Activated CD4-positive, alpha-beta T cell treated with anti-CD3 and anti-CD28 coated beads, Interleukin-2, amount 10 ng/mL, durations not matched to agents 24 days and 14 days (primary cell): ENCODE data around the gene TBC1D25. TPM values are rescaled to one million over a fixed set of nuclear protein-coding genes. Genes with fewer than 3 reads are reported as not detected.

ENCODE experiments used
- DNase-seq: peaks from one replicate; pipeline ENCODE4 v3.0.0; 2022
- H3K27ac Mint-ChIP-seq: one replicate; pipeline ENCODE4 v1.8.0; 2022; ENCODE audit warnings: mild to moderate bottlenecking, mixed read lengths
- H3K27me3 Mint-ChIP-seq: one replicate; pipeline ENCODE4 v1.8.0; 2022; ENCODE audit warnings: mixed read lengths
- H3K36me3 Mint-ChIP-seq: one replicate; pipeline ENCODE4 v1.8.0; 2022; ENCODE audit warnings: low read depth, mild to moderate bottlenecking, mixed read lengths
- H3K4me1 Mint-ChIP-seq: one replicate; pipeline ENCODE4 v1.8.0; 2021; ENCODE audit warnings: mixed read lengths
- H3K4me3 Mint-ChIP-seq: one replicate; pipeline ENCODE4 v1.8.0; 2022; ENCODE audit warnings: mild to moderate bottlenecking, moderate library complexity, mixed read lengths
- H3K9me3 Mint-ChIP-seq: one replicate; pipeline ENCODE4 v1.8.0; 2021; ENCODE audit warnings: mixed read lengths
- intact Hi-C: fragments of 100-400 bp; cut with micrococcal nuclease; formaldehyde crosslinking; loops from one replicate; pipeline ENCODE4 v1.15.1; 2023
- total RNA-seq: library from RNA; stranded (reverse); gene quantifications from 2 replicates; pipeline ENCODE4 v1.2.3, GENCODE V29; 2022

Gene TBC1D25
- total RNA-seq = 14.0 and 15.9 TPM in 2 replicates

DNA sequence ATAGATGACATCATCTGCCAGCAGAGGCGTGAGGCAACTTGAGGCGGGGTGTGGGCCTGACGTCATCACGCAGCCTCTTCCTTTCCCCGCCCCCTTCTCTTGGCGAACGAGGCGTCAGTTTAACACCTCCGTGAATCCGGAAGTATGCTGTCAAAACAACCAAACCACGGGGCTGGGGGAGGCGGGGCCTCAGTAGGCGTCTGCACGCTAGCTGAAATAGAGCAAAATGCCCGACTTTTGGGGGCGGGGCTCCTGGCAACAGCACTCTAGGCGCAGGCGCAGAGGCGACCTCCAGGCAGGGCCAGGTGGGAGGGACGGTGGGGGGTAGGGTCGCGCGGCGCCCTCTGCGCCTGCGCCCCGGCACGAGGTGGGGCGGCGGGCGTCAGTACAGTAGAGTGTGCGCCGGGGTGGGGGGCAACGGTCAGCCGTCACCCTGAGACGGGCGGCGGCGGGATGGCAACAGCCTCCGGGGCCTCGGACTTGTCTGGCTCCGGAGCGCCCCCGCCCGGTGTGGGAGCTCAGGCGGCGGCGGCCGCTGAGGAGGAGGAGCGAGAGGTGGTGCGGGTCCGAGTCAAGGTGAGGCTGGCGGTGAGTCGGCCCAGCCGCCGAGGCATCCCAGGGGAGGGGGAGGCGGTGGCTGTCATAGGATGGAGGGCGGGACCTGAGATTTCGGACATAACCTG lies at the start of gene TBC1D25:
Gene TBC1D25, plus strand, starts transcription at position 370 of the 683 bp plus-strand sequence. Its CDS starts 84 bp downstream, at position 454.
- Mint-ChIP-seq H3K27ac (peak within 1 kb of the TSS; percentile 96), H3K36me3 (peaks cover 15% of the 10 kb centered on the region), H3K4me1 (peaks cover 17% of the 10 kb centered on the region), H3K27me3 (no peaks in the 10 kb centered on the region), H3K4me3 (peak within 1 kb of the TSS; percentile 88), H3K9me3 (no peaks in the 10 kb centered on the region)
- peak; percentile 98 for DNase-seq
- intact Hi-C loops = loop anchor here (1.0 kb wide), 3 partner anchors 18 to 63 kb away; partner anchors contain the start of genes EBP, FTSJ1 and RBM3

GRCh38 chrX:48489892-48490291 lies 49.6 kb upstream of the TBC1D25 start:
- H3K36me3 Mint-ChIP-seq = peaks cover 6% of the 10 kb centered on the region
- intact Hi-C loops = loop anchor here (10.0 kb wide), 1 partner anchor 405 kb away; no protein-coding TSS in a partner anchor
- DNase-seq = no peak
- H3K27ac Mint-ChIP-seq = no peak overlapping the region
- no peaks in the 10 kb centered on the region for H3K9me3 Mint-ChIP-seq
- no peak overlapping the region for H3K4me3 Mint-ChIP-seq
- H3K27me3 Mint-ChIP-seq = no peaks in the 10 kb centered on the region
- no peaks in the 10 kb centered on the region for H3K4me1 Mint-ChIP-seq

DNA sequence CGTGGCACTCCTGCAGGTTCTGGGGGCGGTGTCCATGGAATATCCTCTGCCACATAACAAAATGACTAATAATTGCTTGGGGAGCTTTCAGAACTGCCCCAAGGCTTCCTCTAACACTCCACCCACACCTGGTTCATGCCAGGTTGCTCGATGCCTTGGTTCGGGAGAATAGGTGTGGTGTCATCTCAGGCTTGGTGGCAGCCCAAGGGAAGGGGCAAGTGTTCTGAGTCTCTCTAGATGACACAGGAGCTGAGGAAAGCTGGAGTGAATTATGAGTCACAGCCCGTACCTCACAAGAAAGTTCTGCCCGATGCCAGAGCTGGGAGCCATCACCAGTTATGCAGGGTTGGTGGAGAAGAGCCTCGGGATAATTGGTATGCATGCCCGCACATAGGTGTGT lies 48.9 kb upstream of the TBC1D25 start:
- Mint-ChIP-seq H3K4me3 (no peak overlapping the region), H3K4me1 (no peaks in the 10 kb centered on the region), H3K9me3 (no peaks in the 10 kb centered on the region), H3K27me3 (no peaks in the 10 kb centered on the region), H3K27ac (no peak overlapping the region), H3K36me3 (peaks cover 6% of the 10 kb centered on the region)
- intact Hi-C loops = loop anchor here (10.0 kb wide), 1 partner anchor 406 kb away; no protein-coding TSS in a partner anchor
- no peak for DNase-seq

- Mint-ChIP-seq H3K4me1 (no peaks in the 10 kb centered on the region), H3K27ac (no peak overlapping the region), H3K36me3 (peaks cover 4% of the 10 kb centered on the region), H3K27me3 (no peaks in the 10 kb centered on the region), H3K9me3 (no peaks in the 10 kb centered on the region), H3K4me3 (no peak overlapping the region)
- intact Hi-C loops = loop anchor here (10.0 kb wide), 1 partner anchor 407 kb away; no protein-coding TSS in a partner anchor
- no peak for DNase-seq
Measured at GRCh38 chrX:48491809-48492208, 47.7 kb upstream of the TBC1D25 start.

GRCh38 chrX:48492293-48492910 lies 47.1 kb upstream of the TBC1D25 start:
- intact Hi-C loops = loop anchor here (10.0 kb wide), 1 partner anchor 408 kb away; no protein-coding TSS in a partner anchor
- no peak for DNase-seq
- Mint-ChIP-seq H3K27me3 (no peaks in the 10 kb centered on the region), H3K4me1 (no peaks in the 10 kb centered on the region), H3K36me3 (peaks cover under 1% of the 10 kb centered on the region), H3K9me3 (no peaks in the 10 kb centered on the region), H3K4me3 (no peak overlapping the region), H3K27ac (no peak overlapping the region)

GRCh38 chrX:48493890-48494364 lies 45.6 kb upstream of the TBC1D25 start:
- no peaks in the 10 kb centered on the region for H3K27me3 Mint-ChIP-seq
- H3K27ac Mint-ChIP-seq = no peak overlapping the region
- H3K36me3 Mint-ChIP-seq = no peaks in the 10 kb centered on the region
- DNase-seq = no peak
- H3K4me1 Mint-ChIP-seq = peaks cover 3% of the 10 kb centered on the region
- intact Hi-C loops = loop anchor here (10.0 kb wide), 1 partner anchor 409 kb away; no protein-coding TSS in a partner anchor
- H3K9me3 Mint-ChIP-seq = no peaks in the 10 kb centered on the region
- no peak overlapping the region for H3K4me3 Mint-ChIP-seq

- Mint-ChIP-seq H3K27ac (no peak overlapping the region), H3K9me3 (no peaks in the 10 kb centered on the region), H3K36me3 (no peaks in the 10 kb centered on the region), H3K4me3 (no peak overlapping the region), H3K4me1 (peaks cover 3% of the 10 kb centered on the region), H3K27me3 (peaks cover 2% of the 10 kb centered on the region)
- DNase-seq = no peak
- intact Hi-C loops = loop anchor here (10.0 kb wide), 1 partner anchor 412 kb away; no protein-coding TSS in a partner anchor
Measured at GRCh38 chrX:48496660-48497059, 42.9 kb upstream of the TBC1D25 start.

DNA sequence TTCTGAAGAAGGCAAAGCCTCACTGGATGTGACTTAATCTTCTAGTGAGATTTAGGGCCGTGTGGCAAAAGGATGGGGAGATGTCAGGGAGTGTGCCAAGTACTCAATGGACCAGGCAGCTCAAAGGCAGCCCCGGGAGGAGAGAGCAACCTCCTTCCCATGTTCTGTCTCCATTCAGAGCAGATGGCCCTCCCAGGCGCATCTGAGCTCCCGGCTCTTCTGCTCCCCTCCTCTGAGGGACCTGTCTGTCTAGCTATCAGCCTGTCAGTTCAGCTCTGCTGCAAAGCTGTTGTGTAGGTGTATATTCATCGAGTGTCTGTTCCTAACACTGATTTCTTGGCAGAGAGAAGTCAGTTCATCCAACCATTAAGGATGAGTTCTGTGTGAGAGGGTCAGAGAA lies 41.6 kb upstream of the TBC1D25 start:
- intact Hi-C loops = loop anchor here (10.0 kb wide), 1 partner anchor 413 kb away; no protein-coding TSS in a partner anchor
- no peak for DNase-seq

DNA sequence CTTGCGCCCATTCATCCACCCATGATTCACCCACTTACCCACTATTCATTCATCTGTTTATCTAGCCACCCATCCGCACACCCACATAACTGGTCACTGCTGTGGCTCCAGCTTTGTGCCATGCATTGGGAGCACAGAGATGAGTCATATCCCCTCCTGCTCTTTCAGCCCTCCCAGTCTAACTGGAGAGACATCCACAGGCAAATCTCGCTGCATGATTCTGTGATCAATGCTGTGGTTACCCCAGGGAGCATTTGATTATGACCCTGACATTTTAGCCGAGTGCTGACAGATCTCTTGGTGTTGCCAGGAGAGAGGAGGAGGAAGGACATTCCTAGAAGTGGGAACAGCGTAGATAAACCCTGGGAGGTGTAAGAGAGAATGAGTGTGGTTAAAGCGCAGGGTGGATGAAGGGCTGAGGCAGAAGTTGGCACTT lies 41.1 kb upstream of the TBC1D25 start:
- no peak for DNase-seq
- H3K4me1 Mint-ChIP-seq = peaks cover 3% of the 10 kb centered on the region
- H3K36me3 Mint-ChIP-seq = no peaks in the 10 kb centered on the region
- H3K27ac Mint-ChIP-seq = no peak overlapping the region
- intact Hi-C loops = loop anchor here (10.0 kb wide), 1 partner anchor 414 kb away; no protein-coding TSS in a partner anchor
- no peaks in the 10 kb centered on the region for H3K9me3 Mint-ChIP-seq
- H3K27me3 Mint-ChIP-seq = peaks cover 3% of the 10 kb centered on the region
- no peak overlapping the region for H3K4me3 Mint-ChIP-seq

More for the DNA sequence above, 41.6 kb upstream of the TBC1D25 start:
- peaks cover 2% of the 10 kb centered on the region for H3K27me3 Mint-ChIP-seq
- no peaks in the 10 kb centered on the region for H3K9me3 Mint-ChIP-seq
- no peak overlapping the region for H3K4me3 Mint-ChIP-seq
- H3K36me3 Mint-ChIP-seq = no peaks in the 10 kb centered on the region
- H3K4me1 Mint-ChIP-seq = peaks cover 3% of the 10 kb centered on the region
- no peak overlapping the region for H3K27ac Mint-ChIP-seq

- intact Hi-C loops = no loop called here
- peaks cover 7% of the 10 kb centered on the region for H3K27me3 Mint-ChIP-seq
- H3K4me3 Mint-ChIP-seq = no peak overlapping the region
- H3K4me1 Mint-ChIP-seq = peaks cover under 1% of the 10 kb centered on the region
- no peak overlapping the region for H3K27ac Mint-ChIP-seq
- H3K9me3 Mint-ChIP-seq = no peaks in the 10 kb centered on the region
- no peaks in the 10 kb centered on the region for H3K36me3 Mint-ChIP-seq
- no peak for DNase-seq
Measured at GRCh38 chrX:48504261-48504660, 35.3 kb upstream of the TBC1D25 start.

DNA sequence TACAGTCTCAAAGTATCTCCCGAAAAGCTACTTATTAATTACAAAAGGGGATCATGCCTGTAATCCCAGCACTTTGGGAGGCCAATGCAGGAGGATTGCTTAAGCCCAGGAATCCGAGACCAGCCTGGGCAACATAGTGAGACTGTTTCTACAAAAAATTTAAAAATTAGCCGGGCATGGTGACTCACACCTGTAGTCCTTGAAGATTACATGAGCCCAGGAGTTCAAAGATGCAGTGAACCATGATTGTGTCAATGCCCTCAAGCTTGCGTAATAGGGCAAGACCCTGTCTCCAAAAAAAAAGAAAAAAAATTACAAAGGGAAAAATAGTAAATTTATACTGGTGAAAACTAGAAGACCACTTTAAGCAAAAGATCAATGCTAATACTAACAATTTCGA lies 34.0 kb upstream of the TBC1D25 start:
- H3K4me1 Mint-ChIP-seq = peaks cover 10% of the 10 kb centered on the region
- H3K27me3 Mint-ChIP-seq = peaks cover 6% of the 10 kb centered on the region
- H3K9me3 Mint-ChIP-seq = no peaks in the 10 kb centered on the region
- peaks cover 3% of the 10 kb centered on the region for H3K36me3 Mint-ChIP-seq
- no peak overlapping the region for H3K27ac Mint-ChIP-seq
- no peak for DNase-seq
- no peak overlapping the region for H3K4me3 Mint-ChIP-seq
- intact Hi-C loops = no loop called here

DNA sequence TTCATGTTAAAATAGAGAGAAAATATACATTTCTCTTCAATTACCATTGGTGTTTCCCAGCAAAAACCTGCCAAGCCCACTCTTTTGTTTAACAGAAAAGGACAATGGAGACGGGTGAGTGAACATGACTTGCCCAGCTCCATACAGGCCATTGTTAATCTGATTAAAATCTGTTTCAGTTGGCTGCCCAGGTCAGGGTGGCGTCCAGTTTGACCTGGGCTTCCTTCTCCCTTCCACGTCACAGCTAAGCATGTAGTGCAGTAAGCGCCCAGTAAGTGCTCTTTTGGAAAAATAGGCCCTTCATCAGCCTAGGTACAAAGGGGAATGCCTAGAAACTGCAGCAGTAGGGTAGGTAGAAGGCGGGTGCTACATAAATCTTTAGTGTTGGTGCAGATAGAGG lies 32.3 kb upstream of the TBC1D25 start:
- Mint-ChIP-seq H3K9me3 (no peaks in the 10 kb centered on the region), H3K4me3 (no peak overlapping the region), H3K36me3 (peaks cover 5% of the 10 kb centered on the region), H3K27ac (no peak overlapping the region), H3K4me1 (peaks cover 19% of the 10 kb centered on the region), H3K27me3 (peaks cover 6% of the 10 kb centered on the region)
- no peak for DNase-seq
- intact Hi-C loops = no loop called here

DNA sequence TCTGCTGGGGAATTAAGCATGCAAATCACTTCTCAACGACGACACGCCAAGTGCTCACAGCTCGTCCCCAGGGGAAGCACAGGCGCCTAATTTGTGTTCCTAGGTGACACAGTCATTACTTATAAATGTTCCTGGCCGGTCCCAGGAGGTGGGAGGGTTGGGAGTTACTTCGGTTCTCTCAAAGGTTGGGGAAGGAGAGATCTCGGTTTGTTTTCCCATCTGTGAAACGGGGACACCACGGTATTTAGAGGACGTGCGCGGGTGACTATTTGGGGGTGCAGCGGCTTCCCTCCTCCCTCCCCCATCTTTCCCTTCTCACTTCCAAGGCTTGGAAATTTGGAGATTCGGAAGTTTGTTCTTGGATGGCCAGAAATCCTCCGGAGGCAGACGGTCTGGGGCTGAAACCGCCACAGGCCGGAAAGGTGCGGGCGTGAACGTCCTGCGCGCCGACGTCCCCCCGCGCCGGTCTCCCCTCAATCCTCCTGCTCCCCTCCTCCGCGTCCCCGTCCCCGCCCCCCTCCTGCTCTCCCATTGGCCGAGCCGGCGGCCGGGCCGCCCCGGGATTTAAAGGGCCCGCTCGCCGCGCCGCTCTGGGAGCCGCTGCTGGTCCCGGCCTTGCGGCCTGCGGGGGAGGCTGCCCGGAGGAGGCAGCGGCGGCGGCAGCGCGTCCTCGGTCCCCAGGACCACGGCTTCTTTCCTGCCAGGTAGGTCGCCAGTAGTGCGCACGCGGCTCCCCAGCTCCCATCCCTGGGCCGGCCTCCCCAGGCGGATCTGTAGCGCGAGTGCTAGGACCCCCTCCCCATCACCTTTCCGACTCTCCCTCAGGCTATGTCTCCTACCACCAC lies 30.9 kb upstream of the TBC1D25 start, which contains the start of gene PORCN:
Gene PORCN, plus strand, starts transcription at position 593 of the 845 bp plus-strand sequence. CDS start 829 bp downstream, outside the sequence.
- peak within 1 kb of the TSS; percentile 92 for H3K4me3 Mint-ChIP-seq
- intact Hi-C loops = loop anchor here (1.0 to 2.0 kb wide), 2 partner anchors 13 to 32 kb away; partner anchors contain the start of genes EBP and FTSJ1

More for the DNA sequence above, 30.9 kb upstream of the TBC1D25 start, which contains the start of gene PORCN:
- Mint-ChIP-seq H3K4me1 (peaks cover 19% of the 10 kb centered on the region), H3K27ac (peak within 1 kb of the TSS; percentile 91), H3K36me3 (peaks cover 5% of the 10 kb centered on the region), H3K9me3 (no peaks in the 10 kb centered on the region), H3K27me3 (peaks cover 3% of the 10 kb centered on the region)
- DNase-seq = peak; percentile 93
